HEK293 (cell line): ENCODE results near the gene SOX30.

Experiments used
- OVOL3 ChIP-seq: fragments of 450-650 bp; formaldehyde crosslinking; IDR thresholded peaks from 2 replicates; pipeline ENCODE4 v1.5.1; 2016; ENCODE audit warnings: missing biosample characterization, missing genetic modification characterization
- YY1 ChIP-seq: fragments of 450-650 bp; formaldehyde crosslinking; IDR thresholded peaks from 2 replicates; pipeline ENCODE4 v1.5.1; 2018; ENCODE audit warnings: missing biosample characterization, missing genetic modification characterization
- ZBTB8A ChIP-seq: fragments of 450-650 bp; formaldehyde crosslinking; IDR thresholded peaks from 2 replicates; pipeline ENCODE4 v1.5.1; 2016; ENCODE audit warnings: missing biosample characterization, missing genetic modification characterization
- ZNF184 ChIP-seq: fragments of 450-650 bp; IDR thresholded peaks from 2 replicates; pipeline ENCODE4 v1.5.1; 2018; ENCODE audit warnings: missing biosample characterization, mild to moderate bottlenecking, missing genetic modification characterization
- TF ChIP-seq, protein P1 (sequence below): fragments of 450-650 bp; formaldehyde crosslinking; IDR thresholded peaks from 2 replicates; pipeline ENCODE4 v1.5.1; 2016; ENCODE audit warnings: missing biosample characterization, missing genetic modification characterization
- TF ChIP-seq, protein P2 (sequence below): fragments of 450-650 bp; formaldehyde crosslinking; IDR thresholded peaks from 2 replicates; pipeline ENCODE4 v1.5.1; 2016; ENCODE audit warnings: missing biosample characterization, missing genetic modification characterization

- TF ChIP-seq ZBTB8A (tag by site-specific recombination) (no peak), OVOL3 (tag by site-specific recombination) (no peak), ZNF184 (no peak), YY1 (tag by site-specific recombination) (no peak)
- TF ChIP-seq, protein P1, sequence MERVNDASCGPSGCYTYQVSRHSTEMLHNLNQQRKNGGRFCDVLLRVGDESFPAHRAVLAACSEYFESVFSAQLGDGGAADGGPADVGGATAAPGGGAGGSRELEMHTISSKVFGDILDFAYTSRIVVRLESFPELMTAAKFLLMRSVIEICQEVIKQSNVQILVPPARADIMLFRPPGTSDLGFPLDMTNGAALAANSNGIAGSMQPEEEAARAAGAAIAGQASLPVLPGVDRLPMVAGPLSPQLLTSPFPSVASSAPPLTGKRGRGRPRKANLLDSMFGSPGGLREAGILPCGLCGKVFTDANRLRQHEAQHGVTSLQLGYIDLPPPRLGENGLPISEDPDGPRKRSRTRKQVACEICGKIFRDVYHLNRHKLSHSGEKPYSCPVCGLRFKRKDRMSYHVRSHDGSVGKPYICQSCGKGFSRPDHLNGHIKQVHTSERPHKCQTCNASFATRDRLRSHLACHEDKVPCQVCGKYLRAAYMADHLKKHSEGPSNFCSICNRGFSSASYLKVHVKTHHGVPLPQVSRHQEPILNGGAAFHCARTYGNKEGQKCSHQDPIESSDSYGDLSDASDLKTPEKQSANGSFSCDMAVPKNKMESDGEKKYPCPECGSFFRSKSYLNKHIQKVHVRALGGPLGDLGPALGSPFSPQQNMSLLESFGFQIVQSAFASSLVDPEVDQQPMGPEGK = no peak
- TF ChIP-seq, protein P2, sequence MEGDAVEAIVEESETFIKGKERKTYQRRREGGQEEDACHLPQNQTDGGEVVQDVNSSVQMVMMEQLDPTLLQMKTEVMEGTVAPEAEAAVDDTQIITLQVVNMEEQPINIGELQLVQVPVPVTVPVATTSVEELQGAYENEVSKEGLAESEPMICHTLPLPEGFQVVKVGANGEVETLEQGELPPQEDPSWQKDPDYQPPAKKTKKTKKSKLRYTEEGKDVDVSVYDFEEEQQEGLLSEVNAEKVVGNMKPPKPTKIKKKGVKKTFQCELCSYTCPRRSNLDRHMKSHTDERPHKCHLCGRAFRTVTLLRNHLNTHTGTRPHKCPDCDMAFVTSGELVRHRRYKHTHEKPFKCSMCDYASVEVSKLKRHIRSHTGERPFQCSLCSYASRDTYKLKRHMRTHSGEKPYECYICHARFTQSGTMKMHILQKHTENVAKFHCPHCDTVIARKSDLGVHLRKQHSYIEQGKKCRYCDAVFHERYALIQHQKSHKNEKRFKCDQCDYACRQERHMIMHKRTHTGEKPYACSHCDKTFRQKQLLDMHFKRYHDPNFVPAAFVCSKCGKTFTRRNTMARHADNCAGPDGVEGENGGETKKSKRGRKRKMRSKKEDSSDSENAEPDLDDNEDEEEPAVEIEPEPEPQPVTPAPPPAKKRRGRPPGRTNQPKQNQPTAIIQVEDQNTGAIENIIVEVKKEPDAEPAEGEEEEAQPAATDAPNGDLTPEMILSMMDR (tag by site-specific recombination) = no peak
Observed at GRCh38 chr5:157602505-157602904, 49.7 kb downstream of the SOX30 start.
